22Rv1 (cell line): ENCODE results near the gene GNG14.
"Not testable (repeated sequence)": the region's sequence is repeated elsewhere in the genome, so short reads cannot be mapped to it uniquely, and the experiment has no call there.

Experiments used
- H3K27ac ChIP-seq: fragments of 450-650 bp; 2 replicates; pipeline ENCODE4 v1.5.1; 2017
- CTCF ChIP-seq: fragments of 450-650 bp; IDR thresholded peaks from 2 replicates; pipeline ENCODE4 v1.5.1; 2017; ENCODE audit warnings: mild to moderate bottlenecking
- ZFX ChIP-seq: fragments of 450-650 bp; IDR thresholded peaks from 2 replicates; pipeline ENCODE4 v1.6.1; 2017; ENCODE audit warnings: antibody characterized with exemption, borderline replicate concordance

Gene GNG14

GRCh38 chr19:12711187-12711586 lies 23.4 kb downstream of the GNG14 start:
- H3K27ac ChIP-seq: no peak overlapping the region
- TF ChIP-seq CTCF (no peak), ZFX (no peak)

GRCh38 chr19:12712077-12712476 lies 24.3 kb downstream of the GNG14 start:
- H3K27ac ChIP-seq: not testable (repeated sequence)
- TF ChIP-seq CTCF: peak; percentile 70

GRCh38 chr19:12713304-12713703 lies 25.5 kb downstream of the GNG14 start:
- H3K27ac ChIP-seq: not testable (repeated sequence)

- H3K27ac ChIP-seq: no peak overlapping the region
- TF ChIP-seq CTCF (no peak), ZFX (no peak)
These were observed 27.3 kb downstream of the GNG14 start for GRCh38 chr19:12715102-12715501.

GRCh38 chr19:12715929-12716328 lies 28.1 kb downstream of the GNG14 start:
- H3K27ac ChIP-seq: no peak overlapping the region
- TF ChIP-seq CTCF (no peak), ZFX (no peak)

GRCh38 chr19:12720296-12720695 lies 32.5 kb downstream of the GNG14 start:
- no peak for TF ChIP-seq CTCF
- no peak for TF ChIP-seq ZFX

GRCh38 chr19:12720851-12721655 lies 33.3 kb downstream of the GNG14 start:
- TF ChIP-seq CTCF (no peak), ZFX (no peak)
- H3K27ac ChIP-seq: peak overlapping the region; percentile 94

More at GRCh38 chr19:12720296-12720695, 32.5 kb downstream of the GNG14 start:
- 0 out of 2 replicates have a peak overlapping the region, but pooled peaks have one; percentile 94 for H3K27ac ChIP-seq
